HL-60 (cell line): ENCODE results near the gene GPR107.

Source experiments
- DNase-seq, 2 experiments: peaks; one replicate each; pipeline ENCODE4 v3.0.0-alpha.2; 2010 to 2020; ENCODE audit warnings: low read depth in 1 of 2, low spot score in 1 of 2
- H3K27ac ChIP-seq: fragments of 250-450 bp; sonication (Bioruptor Pico); replicated peaks from 2 replicates; pipeline ENCODE4 v1.5.1; 2020; ENCODE audit warnings: mild to moderate bottlenecking, moderate library complexity
- H3K27me3 ChIP-seq: fragments of 250-450 bp; sonication (Bioruptor Pico); 2 replicates; pipeline ENCODE4 v1.5.1; 2021; ENCODE audit warnings: mild to moderate bottlenecking, moderate library complexity; ENCODE audit not compliant: insufficient read depth, poor library complexity, severe bottlenecking
- H3K4me3 ChIP-seq: replicated peaks from 2 replicates; pipeline ENCODE4 v1.5.1; 2011; ENCODE audit warnings: mild to moderate bottlenecking, control low read depth, low read length; ENCODE audit not compliant: insufficient read depth
- CTCF ChIP-seq: IDR thresholded peaks from one replicate; pipeline ENCODE4 v1.5.1; 2011; ENCODE audit warnings: low read length, control low read depth, inconsistent platforms; ENCODE audit not compliant: insufficient read depth
- GABPA ChIP-seq: IDR thresholded peaks from 2 replicates; pipeline ENCODE4 v1.6.1; 2012; ENCODE audit warnings: low read depth
- POLR2AphosphoS5 ChIP-seq: IDR thresholded peaks from 2 replicates; pipeline ENCODE4 v1.6.1; 2012; ENCODE audit warnings: low read depth
- REST ChIP-seq: IDR thresholded peaks from 2 replicates; pipeline ENCODE4 v1.6.1; 2012; ENCODE audit warnings: low read depth; ENCODE audit not compliant: insufficient replicate concordance
- SPI1 ChIP-seq: IDR thresholded peaks from 2 replicates; pipeline ENCODE4 v1.6.1; 2012; ENCODE audit warnings: low read depth, mild to moderate bottlenecking, borderline replicate concordance

The GPR107 gene

GRCh38 chr9:130042885-130043653 lies 10.6 kb upstream of the GPR107 start, which contains the start of gene FNBP1:
Gene FNBP1 (minus strand): TSS chr9:130043189. CDS start chr9:130042975, 214 bp downstream.
- DNase-seq, result peak; percentile 56 to 68
- H3K27ac ChIP-seq, result peak within 1 kb of the TSS; percentile 84
- peak within 1 kb of the TSS; percentile 90 for H3K4me3 ChIP-seq
- no peaks in the 10 kb centered on the region for H3K27me3 ChIP-seq
- TF ChIP-seq REST (peak; percentile 10), SPI1 (no peak), POLR2AphosphoS5 (peak; percentile 61; the same call in 1 of the 2 replicates)

- Histone ChIP-seq H3K4me3 (peak overlapping the region; percentile 90), H3K27me3 (no peaks in the 10 kb centered on the region), H3K27ac (peak overlapping the region; percentile 80)
- DNase-seq, result no peak
- TF ChIP-seq REST, result no peak
- no peak for TF ChIP-seq GABPA
- no peak for TF ChIP-seq CTCF
- TF ChIP-seq POLR2AphosphoS5, result no peak
- TF ChIP-seq SPI1, result no peak
Measured at GRCh38 chr9:130043654-130044623, 9.8 kb upstream of the GPR107 start.

- Histone ChIP-seq H3K27me3 (no peaks in the 10 kb centered on the region), H3K27ac (peak overlapping the region; percentile 80), H3K4me3 (no peak overlapping the region)
- TF ChIP-seq REST (no peak), GABPA (no peak), SPI1 (0 out of 2 replicates have a peak, but pooled peaks have one; percentile 25)
- no peak for DNase-seq
Measured at GRCh38 chr9:130045725-130046450, 7.8 kb upstream of the GPR107 start.
